Measurements from ENCODE around the gene C2CD4A.

C2CD4A gene

GRCh38 chr15:62093809-62094208, 27.0 kb downstream of the C2CD4A start:
- H3K4me3 Mint-ChIP-seq = no peak overlapping the region
- peaks cover 11 to 26% of the 10 kb centered on the region in 2 donors for H3K27me3 Mint-ChIP-seq
- peaks cover 3% of the 10 kb centered on the region for H3K36me3 Mint-ChIP-seq (ENCODE audit: insufficient read depth)
- no peak for DNase-seq
- H3K27ac Mint-ChIP-seq = no peak overlapping the region
- no peak for ATAC-seq (replicated peaks)
- no peaks in the 10 kb centered on the region for H3K9me3 Mint-ChIP-seq
- no peaks in the 10 kb centered on the region for H3K4me1 Mint-ChIP-seq (ENCODE audit: low read depth in 2 of 2)

GRCh38 chr15:62094388-62094787, 27.6 kb downstream of the C2CD4A start:
- ATAC-seq (replicated peaks) (no peak), DNase-seq (no peak)
- Mint-ChIP-seq H3K27ac (no peak overlapping the region), H3K9me3 (no peaks in the 10 kb centered on the region), H3K4me3 (no peak overlapping the region), H3K4me1 (ENCODE audit: low read depth in 2 of 2) (no peaks in the 10 kb centered on the region), H3K36me3 (ENCODE audit: insufficient read depth) (peaks cover 3% of the 10 kb centered on the region), H3K27me3 (peaks cover 11 to 26% of the 10 kb centered on the region in 2 donors)

- Mint-ChIP-seq H3K4me3 (no peak overlapping the region), H3K36me3 (ENCODE audit: insufficient read depth) (peaks cover 3% of the 10 kb centered on the region), H3K4me1 (ENCODE audit: low read depth in 2 of 2) (no peaks in the 10 kb centered on the region), H3K27me3 (peaks cover 0 to 22% of the 10 kb centered on the region in 2 donors), H3K9me3 (no peaks in the 10 kb centered on the region), H3K27ac (no peak overlapping the region)
- DNase-seq = no peak
- peak; percentile 74 for ATAC-seq (replicated peaks)
These were observed 32.4 kb downstream of the C2CD4A start for GRCh38 chr15:62099094-62099601.

GRCh38 chr15:62103431-62103830, 36.7 kb downstream of the C2CD4A start:
- Mint-ChIP-seq H3K9me3 (no peaks in the 10 kb centered on the region), H3K36me3 (ENCODE audit: insufficient read depth) (no peaks in the 10 kb centered on the region), H3K4me3 (no peak overlapping the region), H3K27me3 (peaks cover 4 to 13% of the 10 kb centered on the region in 2 donors), H3K27ac (no peak overlapping the region), H3K4me1 (ENCODE audit: low read depth in 2 of 2) (no peaks in the 10 kb centered on the region)
- ATAC-seq (replicated peaks) (no peak), DNase-seq (no peak)

- H3K4me3 Mint-ChIP-seq = no peak overlapping the region
- DNase-seq (no peak), ATAC-seq (replicated peaks) (no peak)
- no peaks in the 10 kb centered on the region for H3K9me3 Mint-ChIP-seq
- no peak overlapping the region for H3K27ac Mint-ChIP-seq
- H3K27me3 Mint-ChIP-seq = peaks cover 7 to 16% of the 10 kb centered on the region in 2 donors
- H3K4me1 Mint-ChIP-seq (ENCODE audit: low read depth in 2 of 2) = no peaks in the 10 kb centered on the region
- H3K36me3 Mint-ChIP-seq (ENCODE audit: insufficient read depth) = no peaks in the 10 kb centered on the region
These were observed 37.6 kb downstream of the C2CD4A start for GRCh38 chr15:62104401-62104800.

GRCh38 chr15:62104846-62105245, 38.1 kb downstream of the C2CD4A start:
- ATAC-seq (replicated peaks) (no peak), DNase-seq (no peak)
- Mint-ChIP-seq H3K4me3 (no peak overlapping the region), H3K4me1 (ENCODE audit: low read depth in 2 of 2) (no peaks in the 10 kb centered on the region), H3K9me3 (no peaks in the 10 kb centered on the region), H3K36me3 (ENCODE audit: insufficient read depth) (no peaks in the 10 kb centered on the region), H3K27me3 (peaks cover 7 to 16% of the 10 kb centered on the region in 2 donors), H3K27ac (no peak overlapping the region)

GRCh38 chr15:62105266-62105665, 38.5 kb downstream of the C2CD4A start:
- no peak for DNase-seq
- peaks cover 7 to 16% of the 10 kb centered on the region in 2 donors for H3K27me3 Mint-ChIP-seq
- ATAC-seq (replicated peaks) = no peak
- H3K4me1 Mint-ChIP-seq (ENCODE audit: low read depth in 2 of 2) = no peaks in the 10 kb centered on the region
- no peak overlapping the region for H3K27ac Mint-ChIP-seq
- H3K9me3 Mint-ChIP-seq = no peaks in the 10 kb centered on the region
- H3K4me3 Mint-ChIP-seq = no peak overlapping the region
- H3K36me3 Mint-ChIP-seq (ENCODE audit: insufficient read depth) = no peaks in the 10 kb centered on the region

- no peak overlapping the region for H3K4me3 Mint-ChIP-seq
- H3K27me3 Mint-ChIP-seq = peaks cover 7 to 20% of the 10 kb centered on the region in 2 donors
- DNase-seq (no peak), ATAC-seq (replicated peaks) (no peak)
- no peaks in the 10 kb centered on the region for H3K4me1 Mint-ChIP-seq (ENCODE audit: low read depth in 2 of 2)
- H3K36me3 Mint-ChIP-seq (ENCODE audit: insufficient read depth) = peaks cover 3% of the 10 kb centered on the region
- no peak overlapping the region for H3K27ac Mint-ChIP-seq
- no peaks in the 10 kb centered on the region for H3K9me3 Mint-ChIP-seq
These were observed 39.3 kb downstream of the C2CD4A start for GRCh38 chr15:62106096-62106495.

- no peak overlapping the region for H3K27ac Mint-ChIP-seq
- no peaks in the 10 kb centered on the region for H3K4me1 Mint-ChIP-seq (ENCODE audit: low read depth in 2 of 2)
- DNase-seq (no peak), ATAC-seq (replicated peaks) (no peak)
- no peak overlapping the region for H3K4me3 Mint-ChIP-seq
- H3K36me3 Mint-ChIP-seq (ENCODE audit: insufficient read depth) = peaks cover 3% of the 10 kb centered on the region
- peaks cover 8 to 28% of the 10 kb centered on the region in 2 donors for H3K27me3 Mint-ChIP-seq
- H3K9me3 Mint-ChIP-seq = no peaks in the 10 kb centered on the region
These were observed 40.9 kb downstream of the C2CD4A start for GRCh38 chr15:62107571-62108121.

- H3K4me1 Mint-ChIP-seq (ENCODE audit: low read depth in 2 of 2) = no peaks in the 10 kb centered on the region
- peaks cover 16 to 35% of the 10 kb centered on the region in 2 donors for H3K27me3 Mint-ChIP-seq
- DNase-seq = no peak
- no peaks in the 10 kb centered on the region for H3K9me3 Mint-ChIP-seq
- ATAC-seq (replicated peaks) = no peak
- H3K27ac Mint-ChIP-seq = no peak overlapping the region
- no peak overlapping the region for H3K4me3 Mint-ChIP-seq
- H3K36me3 Mint-ChIP-seq (ENCODE audit: insufficient read depth) = peaks cover 3% of the 10 kb centered on the region
These were observed 41.6 kb downstream of the C2CD4A start for GRCh38 chr15:62108411-62108810.

GRCh38 chr15:62109437-62109836, 42.7 kb downstream of the C2CD4A start:
- Mint-ChIP-seq H3K36me3 (ENCODE audit: insufficient read depth) (peaks cover 3% of the 10 kb centered on the region), H3K9me3 (no peaks in the 10 kb centered on the region), H3K4me3 (no peak overlapping the region), H3K4me1 (ENCODE audit: low read depth in 2 of 2) (no peaks in the 10 kb centered on the region), H3K27me3 (peaks cover 19 to 39% of the 10 kb centered on the region in 2 donors), H3K27ac (no peak overlapping the region)
- DNase-seq (no peak), ATAC-seq (replicated peaks) (no peak)

- DNase-seq (no peak), ATAC-seq (replicated peaks) (no peak)
- no peaks in the 10 kb centered on the region for H3K9me3 Mint-ChIP-seq
- H3K4me1 Mint-ChIP-seq (ENCODE audit: low read depth in 2 of 2) = no peaks in the 10 kb centered on the region
- no peak overlapping the region for H3K27ac Mint-ChIP-seq
- H3K27me3 Mint-ChIP-seq = peaks cover 19 to 47% of the 10 kb centered on the region in 2 donors
- peaks cover 3% of the 10 kb centered on the region for H3K36me3 Mint-ChIP-seq (ENCODE audit: insufficient read depth)
- no peak overlapping the region for H3K4me3 Mint-ChIP-seq
These were observed 43.4 kb downstream of the C2CD4A start for GRCh38 chr15:62109982-62110851.

GRCh38 chr15:62112081-62112480, 45.3 kb downstream of the C2CD4A start:
- Mint-ChIP-seq H3K27me3 (peaks cover 19 to 58% of the 10 kb centered on the region in 2 donors), H3K9me3 (no peaks in the 10 kb centered on the region), H3K27ac (no peak overlapping the region), H3K4me1 (ENCODE audit: low read depth in 2 of 2) (no peaks in the 10 kb centered on the region), H3K36me3 (ENCODE audit: insufficient read depth) (peaks cover 3% of the 10 kb centered on the region), H3K4me3 (no peak overlapping the region)
- ATAC-seq (replicated peaks) (no peak), DNase-seq (no peak)

Measured in effector memory CD8-positive, alpha-beta T cell (primary cell).